ENCODE results near the gene KRR1.
"Not testable (repeated sequence)": the region's sequence is repeated elsewhere in the genome, so short reads cannot be mapped to it uniquely, and the experiment has no call there.

The KRR1 gene

DNA sequence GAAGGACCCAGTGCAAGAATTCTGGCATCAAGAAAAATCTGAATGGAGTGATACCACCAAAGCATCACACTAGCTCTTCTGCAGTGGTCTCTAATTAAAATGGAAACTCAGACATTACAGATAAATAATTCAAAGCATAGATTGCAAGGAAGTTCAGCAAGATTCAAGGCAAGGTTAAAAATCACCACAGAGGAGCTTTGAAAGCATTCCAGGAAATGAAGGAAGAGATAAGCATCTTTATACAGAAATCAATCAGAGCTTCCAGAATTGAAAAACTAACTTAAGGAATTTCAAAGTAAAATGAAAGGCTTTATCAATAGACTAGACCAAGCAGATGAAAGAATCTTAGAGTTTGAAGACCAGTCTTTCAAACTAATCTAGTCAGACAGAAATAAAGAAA is 51.2 kb downstream of the KRR1 start:
- Histone ChIP-seq H3K36me3 (ENCODE audit: control insufficient read depth, insufficient read depth, low read length) (no peaks in the 10 kb centered on the region), H3K4me3 (replicated peaks; ENCODE audit: low read depth, low read length) (no peak overlapping the region), H3K27me3 (replicated peaks; ENCODE audit: control insufficient read depth, insufficient read depth, low read length) (no peaks in the 10 kb centered on the region)
- no peak for TF ChIP-seq CTCF (IDR thresholded peaks at IDR 0.05; ENCODE audit: insufficient read depth, low read length, poor library complexity, severe bottlenecking)
- no peak for DNase-seq (ENCODE audit: extremely low read depth, insufficient read length)

- Histone ChIP-seq H3K36me3 (ENCODE audit: control insufficient read depth, insufficient read depth, low read length) (no peaks in the 10 kb centered on the region), H3K27me3 (replicated peaks; ENCODE audit: control insufficient read depth, insufficient read depth, low read length) (no peaks in the 10 kb centered on the region), H3K4me3 (replicated peaks; ENCODE audit: low read depth, low read length) (no peak overlapping the region)
- TF ChIP-seq CTCF (IDR thresholded peaks at IDR 0.05; ENCODE audit: insufficient read depth, low read length, poor library complexity, severe bottlenecking): no peak
- DNase-seq (ENCODE audit: extremely low read depth, insufficient read length): no peak
Measured at GRCh38 chr12:75459755-75460154, 51.7 kb downstream of the KRR1 start.

DNA sequence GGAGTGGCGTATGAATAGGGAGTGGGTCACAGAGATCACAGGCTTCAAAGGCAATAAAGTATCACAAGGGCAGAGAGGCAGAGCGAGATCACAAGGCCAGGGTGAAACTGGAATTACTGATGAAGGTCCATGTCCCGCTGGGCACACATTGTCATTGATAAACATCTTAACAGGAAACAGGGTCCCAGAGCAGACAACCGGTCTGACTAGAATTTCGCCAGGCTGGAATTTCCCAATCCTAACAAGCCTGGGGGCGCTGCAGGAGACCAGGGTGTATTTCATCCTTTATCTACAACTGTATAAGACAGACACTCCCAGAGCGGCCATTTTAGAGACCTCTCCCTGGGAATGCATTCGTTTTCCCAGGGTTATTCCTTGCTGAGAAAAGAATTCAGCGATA is 53.5 kb downstream of the KRR1 start:
- not testable (repeated sequence) for DNase-seq (ENCODE audit: extremely low read depth, insufficient read length); H3K4me3 ChIP-seq (replicated peaks; ENCODE audit: low read depth, low read length); H3K27me3 ChIP-seq (replicated peaks; ENCODE audit: control insufficient read depth, insufficient read depth, low read length); H3K36me3 ChIP-seq (ENCODE audit: control insufficient read depth, insufficient read depth, low read length)

- no peaks in the 10 kb centered on the region; the same call in 1 of the 2 replicates for H3K27me3 ChIP-seq (replicated peaks; ENCODE audit: control insufficient read depth, insufficient read depth, low read length)
- no peaks in the 10 kb centered on the region for H3K36me3 ChIP-seq (ENCODE audit: control insufficient read depth, insufficient read depth, low read length)
- no peak overlapping the region for H3K4me3 ChIP-seq (replicated peaks; ENCODE audit: low read depth, low read length)
- no peak for TF ChIP-seq CTCF (IDR thresholded peaks at IDR 0.05; ENCODE audit: insufficient read depth, low read length, poor library complexity, severe bottlenecking)
- no peak for DNase-seq (ENCODE audit: extremely low read depth, insufficient read length)
Measured at GRCh38 chr12:75457191-75457590, 54.2 kb downstream of the KRR1 start.

- no peaks in the 10 kb centered on the region; the same call in 1 of the 2 replicates for H3K27me3 ChIP-seq (replicated peaks; ENCODE audit: control insufficient read depth, insufficient read depth, low read length)
- TF ChIP-seq CTCF (IDR thresholded peaks at IDR 0.05; ENCODE audit: insufficient read depth, low read length, poor library complexity, severe bottlenecking): no peak
- H3K4me3 ChIP-seq (replicated peaks; ENCODE audit: low read depth, low read length): no peak overlapping the region
- no peak for DNase-seq (ENCODE audit: extremely low read depth, insufficient read length)
- H3K36me3 ChIP-seq (ENCODE audit: control insufficient read depth, insufficient read depth, low read length): no peaks in the 10 kb centered on the region
Measured at GRCh38 chr12:75455839-75456238, 55.6 kb downstream of the KRR1 start.

DNA sequence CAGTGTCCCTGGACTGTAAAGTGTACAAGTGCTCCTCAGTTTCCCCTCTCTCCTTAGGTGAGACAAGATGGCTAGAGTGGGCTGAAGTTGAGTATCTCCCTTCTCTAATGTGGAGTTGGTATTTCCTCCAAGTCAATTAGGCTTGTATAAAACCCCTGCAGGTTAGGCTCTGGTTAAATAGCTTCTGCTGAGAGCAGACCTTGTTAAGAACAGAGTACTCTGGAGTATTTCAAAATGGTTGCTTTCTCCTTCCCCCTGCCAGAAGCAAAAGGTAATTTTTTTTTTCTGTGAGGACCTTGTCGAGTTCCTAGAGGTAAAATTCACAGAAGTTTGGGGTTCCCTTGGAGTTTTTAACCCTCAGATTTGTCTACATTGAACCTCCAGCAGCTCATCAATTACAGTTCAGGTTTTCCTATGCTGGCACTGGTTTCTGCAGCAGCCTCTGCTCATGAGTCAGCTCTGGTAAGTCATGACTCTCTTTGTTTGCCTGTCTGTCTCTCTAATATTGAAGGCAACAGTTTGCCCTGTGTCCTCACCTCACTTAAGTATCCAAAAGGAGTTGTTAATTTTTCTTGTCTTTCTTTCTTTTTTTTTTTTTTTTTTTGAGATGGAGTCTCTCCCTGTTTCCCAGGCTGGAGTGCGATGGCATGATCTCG is 58.6 kb downstream of the KRR1 start:
- Histone ChIP-seq H3K27me3 (replicated peaks; ENCODE audit: control insufficient read depth, insufficient read depth, low read length) (no peaks in the 10 kb centered on the region; the same call in 1 of the 2 replicates), H3K36me3 (ENCODE audit: control insufficient read depth, insufficient read depth, low read length) (no peaks in the 10 kb centered on the region), H3K4me3 (replicated peaks; ENCODE audit: low read depth, low read length) (no peak overlapping the region)
- TF ChIP-seq CTCF (IDR thresholded peaks at IDR 0.05; ENCODE audit: insufficient read depth, low read length, poor library complexity, severe bottlenecking): no peak
- no peak for DNase-seq (ENCODE audit: extremely low read depth, insufficient read length)

All from GM06990 (cell line).